ENCODE measurements around the gene TRIM66.

GRCh38 chr11:8586805-8587204 is 95.7 kb downstream of the TRIM66 start:
- TF ChIP-seq CEBPB (IDR thresholded peaks at IDR 0.05) (no peak), MAX (IDR thresholded peaks at IDR 0.05) (no peak), TAF1 (IDR thresholded peaks at IDR 0.05; ENCODE audit: low read depth) (no peak), CREB1 (IDR thresholded peaks at IDR 0.05; ENCODE audit: low read depth) (no peak), TCF12 (IDR thresholded peaks at IDR 0.05; ENCODE audit: low read depth) (no peak), RAD21 (IDR thresholded peaks at IDR 0.05; ENCODE audit: low read depth) (no peak), YY1 (IDR thresholded peaks at IDR 0.05; ENCODE audit: low read depth) (no peak), REST (IDR thresholded peaks at IDR 0.05; ENCODE audit: low read depth) (no peak)
